HepG2 (cell line): ENCODE data around the gene CCNO. TPM values are rescaled to one million over a fixed set of nuclear protein-coding genes. Genes with fewer than 3 reads are reported as not detected.

ENCODE experiments used
- ADNP ChIP-seq: sonication (generic); formaldehyde crosslinking; IDR thresholded peaks from 2 replicates; pipeline ENCODE4 v1.4.0; 2020; ENCODE audit warnings: missing genetic modification reagents
- ARNT ChIP-seq: fragments of 450-650 bp; IDR thresholded peaks from 2 replicates; pipeline ENCODE4 v1.6.1; 2017
- DZIP1 ChIP-seq: sonication (generic); formaldehyde crosslinking; IDR thresholded peaks from 2 replicates; pipeline ENCODE4 v1.5.0; 2020; ENCODE audit warnings: mild to moderate bottlenecking, missing genetic modification reagents
- GABPB1 ChIP-seq: IDR thresholded peaks from 2 replicates; pipeline ENCODE4 v1.6.1; 2016; ENCODE audit warnings: mild to moderate bottlenecking, missing genetic modification reagents, moderate library complexity, missing compliant biosample characterization
- HOXA3 ChIP-seq: sonication (generic); formaldehyde crosslinking; IDR thresholded peaks from 2 replicates; pipeline ENCODE4 v1.5.0; 2020; ENCODE audit warnings: missing genetic modification reagents
- HOXD1 ChIP-seq: sonication (generic); formaldehyde crosslinking; IDR thresholded peaks from 2 replicates; pipeline ENCODE4 v1.5.0; 2020; ENCODE audit warnings: missing genetic modification reagents
- KLF16 ChIP-seq, 2 experiments: sonication (generic) in 1 of 2; formaldehyde crosslinking in 1 of 2; IDR thresholded peaks; 2 replicates each; pipeline versions ENCODE4 v1.6.1 to v1.8.0; 2016 to 2023; ENCODE audit warnings: missing genetic modification reagents in 2 of 2, missing compliant biosample characterization in 1 of 2
- MATR3 ChIP-seq: sonication (generic); formaldehyde crosslinking; IDR thresholded peaks from 2 replicates; pipeline ENCODE4 v1.4.0; 2020; ENCODE audit warnings: missing genetic modification reagents
- NFIB ChIP-seq: sonication (generic); formaldehyde crosslinking; IDR thresholded peaks from 2 replicates; pipeline ENCODE4 v1.9.0; 2021; ENCODE audit warnings: missing genetic modification reagents, mild to moderate bottlenecking, borderline replicate concordance
- NPAS2 ChIP-seq: sonication (generic); formaldehyde crosslinking; IDR thresholded peaks from 2 replicates; pipeline ENCODE4 v1.8.0; 2022; ENCODE audit warnings: mild to moderate bottlenecking, missing genetic modification reagents, borderline replicate concordance
- NR2F6 ChIP-seq, 2 experiments: IDR thresholded peaks; 2 replicates each; pipeline ENCODE4 v1.6.1; 2016; ENCODE audit warnings: antibody characterized with exemption in 1 of 2, mild to moderate bottlenecking in 1 of 2
- POGZ ChIP-seq: sonication (generic); formaldehyde crosslinking; IDR thresholded peaks from 2 replicates; pipeline ENCODE4 v1.4.0; 2020; ENCODE audit warnings: mild to moderate bottlenecking, missing genetic modification reagents
- RFX1 ChIP-seq: fragments of 450-650 bp; IDR thresholded peaks from 2 replicates; pipeline ENCODE4 v1.6.1; 2017
- SOX5 ChIP-seq: IDR thresholded peaks from 2 replicates; pipeline ENCODE4 v1.6.1; 2016; ENCODE audit warnings: borderline replicate concordance
- SRSF9 ChIP-seq: fragments of 200-400 bp; formaldehyde crosslinking; IDR thresholded peaks from 2 replicates; pipeline ENCODE4 v1.6.1; 2018; ENCODE audit warnings: borderline replicate concordance, mild to moderate bottlenecking, low read depth, low read length; ENCODE audit not compliant: insufficient read depth, poor library complexity, severe bottlenecking
- TAF15 ChIP-seq: fragments of 200-400 bp; formaldehyde crosslinking; IDR thresholded peaks from one replicate; pipeline ENCODE4 v1.6.1; 2018; ENCODE audit warnings: mild to moderate bottlenecking, low read depth, low read length; ENCODE audit not compliant: poor library complexity, severe bottlenecking
- TMF1 ChIP-seq: sonication (generic); formaldehyde crosslinking; IDR thresholded peaks from 2 replicates; pipeline ENCODE4 v1.8.1; 2022; ENCODE audit warnings: low read depth, missing genetic modification reagents
- TOE1 ChIP-seq: sonication (generic); formaldehyde crosslinking; IDR thresholded peaks from 2 replicates; pipeline ENCODE4 v1.4.0; 2020; ENCODE audit warnings: mild to moderate bottlenecking, missing genetic modification reagents
- ZBTB21 ChIP-seq: sonication (generic); formaldehyde crosslinking; IDR thresholded peaks from 2 replicates; pipeline ENCODE4 v1.4.0; 2020; ENCODE audit warnings: missing genetic modification reagents
- ZBTB49 ChIP-seq: sonication (generic); formaldehyde crosslinking; IDR thresholded peaks from 2 replicates; pipeline ENCODE4 v1.4.0; 2020; ENCODE audit warnings: missing genetic modification reagents, borderline replicate concordance
- ZFP36L2 ChIP-seq: sonication (generic); formaldehyde crosslinking; IDR thresholded peaks from 2 replicates; pipeline ENCODE4 v1.4.0; 2020; ENCODE audit warnings: missing genetic modification reagents
- ZNF256 ChIP-seq: sonication (generic); formaldehyde crosslinking; conservative IDR thresholded peaks from 2 replicates; pipeline ENCODE4 v1.4.0; 2020; ENCODE audit warnings: missing genetic modification reagents
- ZNF296 ChIP-seq: sonication (generic); formaldehyde crosslinking; conservative IDR thresholded peaks from 2 replicates; pipeline ENCODE4 v1.5.0; 2020; ENCODE audit warnings: mild to moderate bottlenecking, missing genetic modification reagents
- ZNF354B ChIP-seq: sonication (generic); formaldehyde crosslinking; IDR thresholded peaks from 2 replicates; pipeline ENCODE4 v1.8.0; 2022; ENCODE audit warnings: mild to moderate bottlenecking, missing genetic modification reagents
- ZNF644 ChIP-seq: IDR thresholded peaks from 2 replicates; pipeline ENCODE4 v1.6.1; 2016; ENCODE audit warnings: low read depth
- ZNF788 ChIP-seq: sonication (generic); formaldehyde crosslinking; IDR thresholded peaks from 2 replicates; pipeline ENCODE4 v1.5.0; 2020; ENCODE audit warnings: mild to moderate bottlenecking, missing genetic modification reagents, borderline replicate concordance
- ZSCAN29 ChIP-seq: sonication (generic); formaldehyde crosslinking; conservative IDR thresholded peaks from 2 replicates; pipeline ENCODE4 v1.4.0; 2020; ENCODE audit warnings: mild to moderate bottlenecking, missing genetic modification reagents
- polyA plus RNA-seq, 8 experiments: library from polyadenylated mRNA; depleted of rRNA in 3 of 8; stranded (reverse) in 7 of 8; unstranded in 1 of 8; fragments of >200 nt; fragmentation: Illumina TruSeq in 4 of 8; extraction: Trizol in 4 of 8; gene quantifications; 2 replicates each; pipeline versions ENCODE4 v1.2.1 to v1.2.3, GENCODE V29; 2011 to 2016; ENCODE audit warnings: low read depth in 4 of 8, missing spikeins in 1 of 8, mixed read lengths in 1 of 8; ENCODE audit not compliant: insufficient read depth in 1 of 8
- total RNA-seq, 5 experiments: library from RNA; depleted of rRNA; stranded (reverse); fragments of >200 nt; fragmentation: Illumina TruSeq; extraction: Trizol; gene quantifications; 2 replicates each; pipeline ENCODE4 v1.2.3, GENCODE V29; 2016; ENCODE audit warnings: low read depth in 1 of 5

CCNO gene
- total and polyA plus RNA-seq, 2 of the 13 experiments (the other 11 are each of a cell fraction or from before 2014, with no cell fraction given) = 0.07 TPM; not detected in 1

- TF ChIP-seq ZFP36L2 (no peak), SOX5 (no peak), ZNF788 (CRISPR knock-in tag) (peak; percentile 52; the same call in 1 of the 2 replicates), ZSCAN29 (CRISPR knock-in tag) (no peak), TAF15 (no peak), ZNF644 (CRISPR knock-in tag) (no peak), ZNF354B (CRISPR knock-in tag) (no peak), RFX1 (no peak), TOE1 (CRISPR knock-in tag) (no peak), HOXA3 (CRISPR knock-in tag) (peak; percentile 38; the same call in 1 of the 2 replicates), TMF1 (CRISPR knock-in tag) (0 out of 2 replicates have a peak, but pooled peaks have one; percentile 16), ZBTB21 (CRISPR knock-in tag) (no peak), ARNT (no peak), ZNF256 (0 out of 2 replicates have a peak, but pooled peaks have one; percentile 27), ADNP (CRISPR knock-in tag) (peak; percentile 62; the same call in 1 of the 2 replicates), NR2F6 (IDR thresholded peaks at IDR 0.05) (no peak), NR2F6 (CRISPR knock-in tag; IDR thresholded peaks at IDR 0.05) (peak; percentile 65; the same call in 1 of the 2 replicates), NFIB (CRISPR knock-in tag) (no peak), MATR3 (CRISPR knock-in tag) (no peak), ZBTB49 (no peak), NPAS2 (no peak), HOXD1 (CRISPR knock-in tag) (no peak), ZNF296 (CRISPR knock-in tag) (no peak), DZIP1 (CRISPR knock-in tag) (no peak), POGZ (CRISPR knock-in tag) (no peak), KLF16 (CRISPR knock-in tag; IDR thresholded peaks at IDR 0.05) (no peak), GABPB1 (CRISPR knock-in tag) (0 out of 2 replicates have a peak, but pooled peaks have one; percentile 42), SRSF9 (no peak)
Observed at GRCh38 chr5:55226027-55226933, 7.1 kb downstream of the CCNO start (continued).
